HEK293T (cell line): Measurements from ENCODE around the gene LRRTM4.

Experiments
- FOXM1 ChIP-seq: fragments of 450-650 bp; IDR thresholded peaks from 2 replicates; pipeline ENCODE4 v1.6.1; 2017; ENCODE audit warnings: mild to moderate bottlenecking, borderline replicate concordance
- NFRKB ChIP-seq: fragments of 450-650 bp; IDR thresholded peaks from 2 replicates; pipeline ENCODE4 v1.6.1; 2016; ENCODE audit warnings: mild to moderate bottlenecking, moderate library complexity

- TF ChIP-seq FOXM1: no peak
- TF ChIP-seq NFRKB: no peak
Measured at GRCh38 chr2:77487074-77487803, 34.9 kb downstream of the LRRTM4 start.
